H1 (cell line): ENCODE data around the gene CDX2. TPM values are rescaled to one million over a fixed set of nuclear protein-coding genes. Genes with fewer than 3 reads are reported as not detected.
A peak's percentile ranks its signal among the peaks of the same experiment; 100 is the strongest.

Experiments used
- CHD7 ChIP-seq: fragments of 300-600 bp; sonication (generic); IDR thresholded peaks from 2 replicates; pipeline ENCODE4 v1.7.1; 2012; ENCODE audit warnings: low read length, moderate library complexity, mild to moderate bottlenecking, inconsistent platforms; ENCODE audit not compliant: insufficient replicate concordance
- E2F6 ChIP-seq: IDR thresholded peaks from 2 replicates; pipeline ENCODE4 v1.6.1; 2012; ENCODE audit warnings: inconsistent platforms
- EGR1 ChIP-seq: IDR thresholded peaks from 2 replicates; pipeline ENCODE4 v1.6.1; 2011; ENCODE audit warnings: low read depth, low read length, borderline replicate concordance
- EZH2 ChIP-seq: fragments of 200-600 bp; sonication (generic); IDR thresholded peaks from 2 replicates; pipeline ENCODE4 v1.7.1; 2012; ENCODE audit warnings: low read depth, mild to moderate bottlenecking, moderate library complexity, low read length, inconsistent platforms; ENCODE audit not compliant: severe bottlenecking
- NANOG ChIP-seq: IDR thresholded peaks from 2 replicates; pipeline ENCODE4 v1.6.1; 2011; ENCODE audit warnings: low read length, low read depth, mild to moderate bottlenecking, inconsistent platforms; ENCODE audit not compliant: insufficient read depth, poor library complexity, severe bottlenecking
- SP1 ChIP-seq: IDR thresholded peaks from 2 replicates; pipeline ENCODE4 v1.6.1; 2011; ENCODE audit warnings: low read depth, low read length
- SUZ12 ChIP-seq: fragments of 200-600 bp; sonication (generic); IDR thresholded peaks from 2 replicates; pipeline ENCODE4 v1.6.1; 2012; ENCODE audit warnings: mild to moderate bottlenecking, inconsistent platforms, low read length, moderate library complexity, mixed read lengths
- TCF12 ChIP-seq: IDR thresholded peaks from 2 replicates; pipeline ENCODE4 v1.6.1; 2011; ENCODE audit warnings: low read depth, mild to moderate bottlenecking, low read length
- TEAD4 ChIP-seq: IDR thresholded peaks from 2 replicates; pipeline ENCODE4 v1.6.1; 2012; ENCODE audit warnings: low read depth, low read length, inconsistent platforms, mixed read lengths
- polyA plus RNA-seq, 7 experiments: library from polyadenylated mRNA; depleted of rRNA in 3 of 7; stranded (reverse) in 5 of 7; unstranded in 2 of 7; fragments of >200 nt in 5 of 7; fragments of 200-250 nt in 2 of 7; gene quantifications; 1 replicate in 5 of 7; 2 replicates in 1 of 7; 4 replicates in 1 of 7; pipeline versions ENCODE4 v1.2.1 to v1.2.3, GENCODE V29; 2011 to 2013; ENCODE audit warnings: missing spikeins in 2 of 7, mixed read lengths in 2 of 7
- total RNA-seq: library from RNA; stranded (reverse); fragmentation: NEBNext Ultra II Directional; extraction: Animal tissue kit (Norgen Biotek cat#: 25700); gene quantifications from 2 replicates; pipeline ENCODE4 v1.2.1, GENCODE V29; 2021

Gene CDX2
- total and polyA plus RNA-seq, 2 of the 8 experiments (the other 6 are each of a cell fraction or from before 2014, with no cell fraction given): 0.09 TPM; not detected in 1

- TF ChIP-seq CHD7: no peak
- peak; percentile 51; the same call in 1 of the 2 replicates for TF ChIP-seq TEAD4
- TF ChIP-seq SP1: no peak
- peak; percentile 89 for TF ChIP-seq EZH2
- TF ChIP-seq E2F6: no peak
- peak; percentile 43; the same call in 1 of the 2 replicates for TF ChIP-seq EGR1
- TF ChIP-seq NANOG: peak; percentile 67
- 0 out of 2 replicates have a peak, but pooled peaks have one; percentile 18 for TF ChIP-seq TCF12
- no peak; the same call in 1 of the 2 replicates for TF ChIP-seq SUZ12
- TF ChIP-seq, all 59 proteins: peak for 7
Measured at GRCh38 chr13:27978301-27978968, 9.3 kb upstream of the CDX2 start (continued).
